GM21381 (cell line): Measurements from ENCODE around the gene ARHGAP10.
A peak's percentile ranks its signal among the peaks of the same experiment; 100 is the strongest.

Experiments
- ATAC-seq: cut with Tn5 transposase; IDR thresholded peaks from one replicate; pipeline ENCODE4 v1.9.1; 2021; ENCODE audit warnings: mild to moderate bottlenecking, moderate library complexity; ENCODE audit not compliant: unreplicated experiment

Gene ARHGAP10

GRCh38 chr4:147824316-147824715 lies 92.4 kb downstream of the ARHGAP10 start:
- no peak for ATAC-seq

GRCh38 chr4:147824884-147825283 lies 93.0 kb downstream of the ARHGAP10 start:
- no peak for ATAC-seq

- ATAC-seq = no peak
Observed at GRCh38 chr4:147825451-147826287, 93.8 kb downstream of the ARHGAP10 start.

- no peak for ATAC-seq
Observed at GRCh38 chr4:147826288-147826646, 94.4 kb downstream of the ARHGAP10 start.

GRCh38 chr4:147828331-147828905 lies 96.5 kb downstream of the ARHGAP10 start:
- ATAC-seq = no peak

- no peak for ATAC-seq
Observed at GRCh38 chr4:147829401-147830101, 97.7 kb downstream of the ARHGAP10 start.

GRCh38 chr4:147830102-147830463 lies 98.2 kb downstream of the ARHGAP10 start:
- no peak for ATAC-seq

- ATAC-seq = no peak
Observed at GRCh38 chr4:147830987-147831386, 99.1 kb downstream of the ARHGAP10 start.

GRCh38 chr4:147831551-147832171 lies 99.8 kb downstream of the ARHGAP10 start:
- no peak for ATAC-seq

- no peak for ATAC-seq
Observed at GRCh38 chr4:147833254-147833653, 101.4 kb downstream of the ARHGAP10 start.

GRCh38 chr4:147833741-147834140 lies 101.9 kb downstream of the ARHGAP10 start:
- ATAC-seq = no peak

GRCh38 chr4:147834480-147834879 lies 102.6 kb downstream of the ARHGAP10 start:
- ATAC-seq = no peak

GRCh38 chr4:147836807-147837206 lies 104.9 kb downstream of the ARHGAP10 start:
- ATAC-seq = peak; percentile 41

- no peak for ATAC-seq
Observed at GRCh38 chr4:147837435-147837834, 105.5 kb downstream of the ARHGAP10 start.

GRCh38 chr4:147837854-147838253 lies 106.0 kb downstream of the ARHGAP10 start:
- ATAC-seq = no peak

- no peak for ATAC-seq
Observed at GRCh38 chr4:147839200-147839599, 107.3 kb downstream of the ARHGAP10 start.

GRCh38 chr4:147839663-147840062 lies 107.8 kb downstream of the ARHGAP10 start:
- no peak for ATAC-seq

GRCh38 chr4:147840838-147841738 lies 109.2 kb downstream of the ARHGAP10 start:
- peak; percentile 53 for ATAC-seq

GRCh38 chr4:147842573-147842972 lies 110.7 kb downstream of the ARHGAP10 start:
- ATAC-seq = no peak

GRCh38 chr4:147843162-147843561 lies 111.3 kb downstream of the ARHGAP10 start:
- ATAC-seq = no peak
